Smooth muscle cell (in vitro differentiated cells): Measurements from ENCODE around the gene POLR3GL. TPM values are rescaled to one million over a fixed set of nuclear protein-coding genes. Genes with fewer than 3 reads are reported as not detected.

Source experiments
- DNase-seq: peaks from one replicate; lab custom pipeline; 2025; ENCODE audit not compliant: unreplicated experiment; lab: John Stamatoyannopoulos, UW
- H2AFZ ChIP-seq: fragments of 200-600 bp; sonication (generic); 2 replicates; pipeline ENCODE4 v1.6.0; 2016; ENCODE audit warnings: antibody characterized with exemption, low read depth, mild to moderate bottlenecking
- H3F3A ChIP-seq: fragments of 200-600 bp; sonication (generic); 2 replicates; pipeline ENCODE4 v1.6.0; 2017; ENCODE audit warnings: antibody characterized with exemption, low read depth
- H3K27ac ChIP-seq: fragments of 200-600 bp; sonication (generic); 2 replicates; pipeline ENCODE4 v1.5.1; 2016; ENCODE audit warnings: low read depth, mild to moderate bottlenecking
- H3K27me3 ChIP-seq: fragments of 200-600 bp; sonication (generic); 2 replicates; pipeline ENCODE4 v1.6.1; 2016; ENCODE audit warnings: low read depth, mild to moderate bottlenecking
- H3K36me3 ChIP-seq: fragments of 200-600 bp; sonication (generic); 2 replicates; pipeline ENCODE4 v1.5.1; 2016; ENCODE audit warnings: low read depth
- H3K4me1 ChIP-seq: fragments of 200-600 bp; sonication (generic); 2 replicates; pipeline ENCODE4 v1.5.1; 2016; ENCODE audit warnings: low read depth
- H3K4me2 ChIP-seq: fragments of 200-600 bp; sonication (generic); 2 replicates; pipeline ENCODE4 v1.6.0; 2016; ENCODE audit warnings: mild to moderate bottlenecking
- H3K4me3 ChIP-seq: fragments of 200-600 bp; sonication (generic); 2 replicates; pipeline ENCODE4 v1.5.1; 2016; ENCODE audit warnings: mild to moderate bottlenecking
- H3K79me2 ChIP-seq: fragments of 200-600 bp; sonication (generic); 2 replicates; pipeline ENCODE4 v1.6.0; 2016; ENCODE audit warnings: low read depth, mild to moderate bottlenecking
- H3K9ac ChIP-seq: fragments of 200-600 bp; sonication (generic); 2 replicates; pipeline ENCODE4 v1.6.0; 2016; ENCODE audit warnings: low read depth
- H3K9me3 ChIP-seq: fragments of 200-600 bp; sonication (generic); replicated peaks from 2 replicates; pipeline ENCODE4 v1.5.1; 2016; ENCODE audit warnings: low read depth
- H4K20me1 ChIP-seq: fragments of 200-600 bp; sonication (generic); 2 replicates; pipeline ENCODE4 v1.6.0; 2016; ENCODE audit warnings: low read depth
- WGBS: methylation state at CpG from one replicate; pipeline ENCODE4 v1.1.7; 2016; ENCODE audit warnings: low lambda C conversion rate; 5-methylcytosine and 5-hydroxymethylcytosine counted together
- polyA plus RNA-seq: library from polyadenylated mRNA; unstranded; fragments of >200 nt; fragmentation: Nextera tagmentation; extraction: Ambion mirVana; gene quantifications from 2 replicates; pipeline ENCODE4 v1.2.1, GENCODE V29; 2016
- total RNA-seq: library from RNA; depleted of rRNA; stranded (reverse); fragments of >200 nt; gene quantifications from 2 replicates; pipeline ENCODE4 v1.2.3, GENCODE V29; 2014
- TF ChIP-seq, protein P1 (sequence below): fragments of 200-600 bp; sonication (generic); IDR thresholded peaks from 2 replicates; pipeline ENCODE4 v1.5.1; 2017; ENCODE audit warnings: borderline replicate concordance, mild to moderate bottlenecking, antibody characterized with exemption; ENCODE audit not compliant: insufficient read depth, poor library complexity, severe bottlenecking

POLR3GL gene
- total and polyA plus RNA-seq, 2 experiments from 2014 or later, result 22.2 to 33.6 TPM

DNA sequence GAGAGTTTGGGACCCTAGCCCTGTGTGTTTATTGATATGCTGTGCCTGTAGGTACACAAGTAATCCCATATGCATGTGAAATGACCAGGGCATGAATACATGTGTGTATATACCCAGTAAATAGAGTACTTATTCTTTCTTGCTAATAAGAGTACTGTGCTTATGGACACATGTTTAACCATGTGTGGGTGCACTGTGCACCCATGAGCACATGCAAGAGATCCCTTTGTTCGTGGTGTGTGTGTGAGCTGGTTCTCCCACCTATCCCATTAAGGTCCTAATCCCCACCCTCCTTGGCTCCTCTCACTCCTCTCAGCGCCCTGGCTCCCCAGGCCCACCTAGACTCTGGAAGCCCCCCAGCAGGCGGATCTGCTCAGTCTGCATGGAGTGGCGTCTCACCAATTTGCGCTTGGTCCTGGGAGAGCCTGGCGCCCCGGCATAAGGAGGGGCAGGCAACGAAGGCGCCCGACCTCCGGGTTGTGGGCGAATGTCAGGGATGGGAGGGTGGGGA is 4.5 kb upstream of the POLR3GL start:
- no peaks in the 10 kb centered on the region for H3K36me3 ChIP-seq
- TF ChIP-seq, protein P1, sequence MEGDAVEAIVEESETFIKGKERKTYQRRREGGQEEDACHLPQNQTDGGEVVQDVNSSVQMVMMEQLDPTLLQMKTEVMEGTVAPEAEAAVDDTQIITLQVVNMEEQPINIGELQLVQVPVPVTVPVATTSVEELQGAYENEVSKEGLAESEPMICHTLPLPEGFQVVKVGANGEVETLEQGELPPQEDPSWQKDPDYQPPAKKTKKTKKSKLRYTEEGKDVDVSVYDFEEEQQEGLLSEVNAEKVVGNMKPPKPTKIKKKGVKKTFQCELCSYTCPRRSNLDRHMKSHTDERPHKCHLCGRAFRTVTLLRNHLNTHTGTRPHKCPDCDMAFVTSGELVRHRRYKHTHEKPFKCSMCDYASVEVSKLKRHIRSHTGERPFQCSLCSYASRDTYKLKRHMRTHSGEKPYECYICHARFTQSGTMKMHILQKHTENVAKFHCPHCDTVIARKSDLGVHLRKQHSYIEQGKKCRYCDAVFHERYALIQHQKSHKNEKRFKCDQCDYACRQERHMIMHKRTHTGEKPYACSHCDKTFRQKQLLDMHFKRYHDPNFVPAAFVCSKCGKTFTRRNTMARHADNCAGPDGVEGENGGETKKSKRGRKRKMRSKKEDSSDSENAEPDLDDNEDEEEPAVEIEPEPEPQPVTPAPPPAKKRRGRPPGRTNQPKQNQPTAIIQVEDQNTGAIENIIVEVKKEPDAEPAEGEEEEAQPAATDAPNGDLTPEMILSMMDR, result no peak
- DNase-seq, result no peak
- peak overlapping the region; percentile 91 for H3K4me2 ChIP-seq
- H3K9me3 ChIP-seq, result no peaks in the 10 kb centered on the region
- H3K4me3 ChIP-seq, result peak overlapping the region; percentile 70
- peak overlapping the region; percentile 90 for H2AFZ ChIP-seq
- no peaks in the 10 kb centered on the region for H3K27me3 ChIP-seq
- peaks cover 37% of the 10 kb centered on the region for H3K4me1 ChIP-seq
- peaks cover 4% of the 10 kb centered on the region for H4K20me1 ChIP-seq
- H3F3A ChIP-seq, result peaks cover 7% of the 10 kb centered on the region
- WGBS, result 12% methylated on average over 9 of the region's 12 CpGs
- H3K79me2 ChIP-seq, result peaks cover 22% of the 10 kb centered on the region
- H3K9ac ChIP-seq, result no peak overlapping the region
- no peak overlapping the region for H3K27ac ChIP-seq

DNA sequence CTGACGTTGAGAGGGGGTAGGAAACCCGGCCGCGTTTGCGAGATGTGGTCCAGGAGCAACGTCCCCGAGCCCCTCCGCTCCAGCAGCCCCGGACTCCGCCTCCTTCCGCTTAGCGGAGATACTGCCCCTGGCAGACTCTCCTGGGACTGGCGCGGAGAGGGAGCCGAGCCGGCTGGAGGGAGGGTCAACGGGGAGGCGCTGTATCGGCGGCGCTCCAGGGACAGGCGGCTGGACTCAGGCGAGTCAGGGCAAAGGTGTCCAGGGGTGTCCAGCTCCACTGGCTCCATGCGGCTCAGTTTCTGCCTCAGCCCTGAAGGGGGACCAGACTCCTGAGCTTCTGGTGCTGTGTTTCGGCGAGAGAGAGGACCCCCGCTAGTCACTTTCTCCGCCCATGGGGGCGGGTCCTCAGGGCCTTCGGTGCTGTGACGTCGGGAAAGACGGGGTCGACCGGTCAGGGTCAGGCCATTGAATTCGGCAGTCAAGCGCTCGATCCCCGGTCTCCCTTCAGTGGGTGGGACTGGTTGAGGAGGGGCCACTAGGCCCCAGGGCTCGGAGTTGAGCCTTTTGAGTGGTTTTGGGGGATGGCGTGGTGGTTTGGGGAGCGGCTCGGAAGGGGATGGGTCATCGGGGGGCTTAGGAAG is 3.9 kb upstream of the POLR3GL start:
- Histone ChIP-seq H3F3A (peaks cover 7% of the 10 kb centered on the region), H3K79me2 (peaks cover 16% of the 10 kb centered on the region), H3K9ac (peak overlapping the region; percentile 41), H3K27me3 (no peaks in the 10 kb centered on the region), H3K9me3 (no peaks in the 10 kb centered on the region), H3K36me3 (no peaks in the 10 kb centered on the region), H4K20me1 (no peaks in the 10 kb centered on the region), H3K27ac (peak overlapping the region; percentile 40), H3K4me2 (peak overlapping the region; percentile 91), H2AFZ (peak overlapping the region; percentile 90), H3K4me1 (peaks cover 39% of the 10 kb centered on the region), H3K4me3 (peak overlapping the region; percentile 70)
- under 1% methylated on average over 31 of the region's 44 CpGs for WGBS
- DNase-seq, result peak; percentile 79
- TF ChIP-seq, protein P1, result no peak

DNA sequence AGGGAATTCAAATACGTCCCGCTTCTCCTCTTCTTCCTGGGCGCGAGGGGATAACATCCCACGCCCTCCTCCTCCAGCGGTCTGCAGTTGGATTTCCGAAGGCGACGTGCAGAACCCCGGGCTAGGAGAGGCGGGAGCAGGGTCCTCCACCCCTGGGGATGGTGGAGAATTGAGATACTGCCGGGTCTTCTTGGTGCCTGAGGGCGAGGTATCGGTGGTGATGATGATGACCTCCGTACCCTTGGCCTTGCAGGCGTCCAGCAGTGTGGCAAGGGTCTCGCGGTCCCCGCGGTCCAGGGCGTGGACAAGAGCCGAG is 3.4 kb upstream of the POLR3GL start:
- H3K4me2 ChIP-seq, result peak overlapping the region; percentile 91
- peak overlapping the region; percentile 70 for H3K4me3 ChIP-seq
- peak overlapping the region; percentile 90 for H2AFZ ChIP-seq
- H3K27ac ChIP-seq, result peak overlapping the region; percentile 40
- TF ChIP-seq, protein P1, result no peak
- no peaks in the 10 kb centered on the region for H4K20me1 ChIP-seq
- H3K9me3 ChIP-seq, result no peaks in the 10 kb centered on the region
- WGBS, result under 1% methylated on average over 19 of the region's 22 CpGs
- peak overlapping the region; percentile 41 for H3K9ac ChIP-seq
- no peaks in the 10 kb centered on the region for H3K36me3 ChIP-seq
- peaks cover 36% of the 10 kb centered on the region for H3K4me1 ChIP-seq
- peaks cover 11% of the 10 kb centered on the region for H3K79me2 ChIP-seq
- no peak for DNase-seq
- no peaks in the 10 kb centered on the region for H3K27me3 ChIP-seq
- H3F3A ChIP-seq, result peaks cover 7% of the 10 kb centered on the region
